ENCODE data around the gene TADA2A. TPM values are rescaled to one million over a fixed set of nuclear protein-coding genes. Genes with fewer than 3 reads are reported as not detected.

The TADA2A gene
- total and polyA plus RNA-seq, 2 of the 8 experiments (the other 6 are each of a cell fraction or from before 2014, with no cell fraction given) = 8.4 to 18.5 TPM

GRCh38 chr17:37516127-37516571 lies 109.5 kb downstream of the TADA2A start (continued):
- TF ChIP-seq CHD7 (IDR thresholded peaks at IDR 0.05; ENCODE audit: insufficient replicate concordance, low read length) (no peak), JUND (IDR thresholded peaks at IDR 0.05; ENCODE audit: low read length) (no peak), BCL11A (IDR thresholded peaks at IDR 0.05; ENCODE audit: low read depth in 2 of 2, low read length in 2 of 2) (no peak), SIN3A (conservative IDR thresholded peaks at IDR 0.05 in 1 of 2, IDR thresholded peaks at IDR 0.05 in 1 of 2; ENCODE audit: low read depth in 1 of 2, low read length in 2 of 2) (no peak), RAD21 (IDR thresholded peaks at IDR 0.05 in 1 of 2, conservative IDR thresholded peaks at IDR 0.05 in 1 of 2; ENCODE audit: low read depth in 2 of 2, low read length in 2 of 2) (no peak)
